Activated naive CD8-positive, alpha-beta T cell treated with anti-CD3 and anti-CD28 coated beads, Interleukin-2, amount 50 U/mL, for 24 hours (primary cell): ENCODE results near the gene SEMA4C.
"Not testable (repeated sequence)": the region's sequence is repeated elsewhere in the genome, so short reads cannot be mapped to it uniquely, and the experiment has no call there.

Experiments
- ATAC-seq: fragments of 150-1000 bp; cut with Tn5 transposase; one replicate; pipeline ENCODE4 v1.10.0; 2021
- DNase-seq: peaks from one replicate; pipeline ENCODE4 v3.0.0; 2021
- H3K27ac Mint-ChIP-seq: one replicate; pipeline ENCODE4 v1.8.0; 2021; ENCODE audit warnings: mild to moderate bottlenecking, mixed read lengths
- H3K27me3 Mint-ChIP-seq: one replicate; pipeline ENCODE4 v1.8.0; 2021; ENCODE audit warnings: mixed read lengths
- H3K36me3 Mint-ChIP-seq: one replicate; pipeline ENCODE4 v1.8.0; 2021; ENCODE audit warnings: low read depth, mixed read lengths
- H3K4me1 Mint-ChIP-seq: one replicate; pipeline ENCODE4 v1.8.0; 2021; ENCODE audit warnings: mixed read lengths
- H3K4me3 Mint-ChIP-seq: one replicate; pipeline ENCODE4 v1.8.0; 2021; ENCODE audit warnings: mild to moderate bottlenecking, moderate library complexity, mixed read lengths
- H3K9me3 Mint-ChIP-seq: one replicate; pipeline ENCODE4 v1.8.0; 2021; ENCODE audit warnings: mixed read lengths

Gene SEMA4C

DNA sequence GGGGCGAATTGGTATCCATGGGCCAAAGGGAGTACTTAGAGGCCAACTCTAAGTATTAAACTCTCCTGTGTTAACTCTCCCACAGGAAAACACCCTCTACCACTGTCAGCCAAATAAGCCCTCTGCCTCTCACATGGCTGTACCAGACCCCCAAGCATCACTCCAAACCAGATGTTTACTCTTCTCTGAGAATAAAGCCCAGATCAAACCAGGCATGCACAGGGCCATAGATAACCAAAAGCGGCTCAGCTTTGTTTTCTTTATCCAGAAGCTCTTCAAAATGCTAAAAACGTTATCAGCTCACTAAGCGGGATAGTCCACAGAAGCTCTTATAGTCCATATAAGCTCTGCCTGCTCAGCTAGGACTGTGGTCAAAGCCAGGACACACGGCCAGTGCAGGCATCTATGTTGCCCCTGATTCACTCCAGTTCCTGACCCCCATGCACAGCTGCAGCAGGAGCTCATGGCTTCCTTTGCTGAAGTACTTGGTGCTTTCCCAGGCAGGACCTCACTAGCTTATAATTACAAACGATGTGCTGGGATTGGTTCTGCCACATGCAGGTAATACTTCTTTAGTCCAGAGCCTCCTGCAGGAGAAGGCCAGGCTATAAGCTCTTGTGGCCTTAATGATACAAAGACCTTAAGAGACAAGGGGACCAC is 21.0 kb upstream of the SEMA4C start:
- no peak overlapping the region for H3K27ac Mint-ChIP-seq
- DNase-seq (no peak), ATAC-seq (no peak)
- H3K27me3 Mint-ChIP-seq: no peaks in the 10 kb centered on the region
- no peaks in the 10 kb centered on the region for H3K36me3 Mint-ChIP-seq
- H3K4me1 Mint-ChIP-seq: peaks cover 23% of the 10 kb centered on the region
- no peak overlapping the region for H3K4me3 Mint-ChIP-seq
- H3K9me3 Mint-ChIP-seq: no peaks in the 10 kb centered on the region

- Mint-ChIP-seq H3K9me3 (no peaks in the 10 kb centered on the region), H3K27ac (no peak overlapping the region), H3K4me3 (no peak overlapping the region), H3K36me3 (no peaks in the 10 kb centered on the region), H3K4me1 (peaks cover 23% of the 10 kb centered on the region), H3K27me3 (no peaks in the 10 kb centered on the region)
- ATAC-seq (no peak), DNase-seq (no peak)
These were observed 20.4 kb upstream of the SEMA4C start for GRCh38 chr2:96890252-96890651.

DNA sequence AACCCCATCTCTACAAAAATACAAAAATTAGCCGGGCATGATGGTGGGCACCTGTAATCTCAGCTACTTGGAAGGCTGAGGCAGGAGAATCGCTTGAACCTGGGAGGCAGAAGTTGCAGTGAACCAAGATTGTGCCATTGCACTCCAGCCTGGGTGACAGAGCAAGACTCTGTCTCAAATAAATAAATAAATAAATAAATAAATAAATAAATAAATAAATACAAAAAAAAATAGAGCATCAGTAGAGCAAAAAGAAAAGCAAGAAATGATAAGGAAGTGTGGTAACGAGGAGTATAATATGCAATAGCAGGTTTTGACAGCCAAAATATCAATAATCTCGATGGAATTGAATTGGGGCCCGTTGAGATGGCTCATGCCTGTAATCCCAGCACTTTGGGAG is 19.6 kb upstream of the SEMA4C start:
- H3K9me3 Mint-ChIP-seq, DNase-seq, H3K4me3 Mint-ChIP-seq, H3K36me3 Mint-ChIP-seq, ATAC-seq, H3K27ac Mint-ChIP-seq, H3K27me3 Mint-ChIP-seq: not testable (repeated sequence)
- H3K4me1 Mint-ChIP-seq: peaks cover 19% of the 10 kb centered on the region

- no peak for DNase-seq
- Mint-ChIP-seq H3K27ac (no peak overlapping the region), H3K36me3 (no peaks in the 10 kb centered on the region), H3K9me3 (no peaks in the 10 kb centered on the region), H3K27me3 (no peaks in the 10 kb centered on the region), H3K4me3 (no peak overlapping the region), H3K4me1 (peaks cover 19% of the 10 kb centered on the region)
- no peak for ATAC-seq
These were observed 18.5 kb upstream of the SEMA4C start for GRCh38 chr2:96888072-96889011.

DNA sequence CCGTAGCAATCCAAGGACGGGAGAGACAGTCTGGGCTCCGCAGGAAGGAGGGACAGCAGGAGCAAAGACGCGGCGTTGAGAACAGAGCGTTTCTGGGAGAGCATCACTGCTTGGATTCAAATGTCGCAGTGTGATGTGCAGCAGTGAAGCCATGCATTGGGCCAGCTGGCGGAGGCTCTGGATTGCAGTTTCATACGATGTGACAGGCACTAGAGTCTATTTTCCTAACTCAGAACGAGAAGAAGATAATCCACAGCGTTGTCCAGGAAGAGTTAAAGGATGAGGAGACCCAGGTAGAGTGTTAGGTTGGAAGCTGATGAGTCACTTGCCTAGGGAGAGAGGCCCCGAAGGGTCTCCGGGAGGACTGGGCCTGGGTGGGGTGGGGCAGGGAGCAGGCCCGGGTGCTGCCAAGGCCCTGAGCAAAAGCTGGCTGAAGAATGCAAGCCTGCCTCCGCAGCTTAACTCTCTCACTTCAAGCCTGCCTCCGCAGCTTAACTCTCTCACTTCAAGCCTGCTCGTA is 17.7 kb upstream of the SEMA4C start:
- DNase-seq (no peak), ATAC-seq (no peak)
- H3K27me3 Mint-ChIP-seq: no peaks in the 10 kb centered on the region
- no peaks in the 10 kb centered on the region for H3K36me3 Mint-ChIP-seq
- peaks cover 18% of the 10 kb centered on the region for H3K4me1 Mint-ChIP-seq
- H3K9me3 Mint-ChIP-seq: no peaks in the 10 kb centered on the region
- no peak overlapping the region for H3K4me3 Mint-ChIP-seq
- no peak overlapping the region for H3K27ac Mint-ChIP-seq

GRCh38 chr2:96885432-96886347 is 15.8 kb upstream of the SEMA4C start:
- Mint-ChIP-seq H3K9me3 (no peaks in the 10 kb centered on the region), H3K4me1 (peaks cover 7% of the 10 kb centered on the region), H3K4me3 (no peak overlapping the region), H3K27ac (no peak overlapping the region), H3K27me3 (no peaks in the 10 kb centered on the region), H3K36me3 (no peaks in the 10 kb centered on the region)
- ATAC-seq: no peak
- no peak for DNase-seq

- DNase-seq: no peak
- Mint-ChIP-seq H3K4me1 (peaks cover 7% of the 10 kb centered on the region), H3K36me3 (no peaks in the 10 kb centered on the region), H3K27me3 (no peaks in the 10 kb centered on the region), H3K27ac (no peak overlapping the region), H3K4me3 (no peak overlapping the region), H3K9me3 (no peaks in the 10 kb centered on the region)
- no peak for ATAC-seq
These were observed 14.6 kb upstream of the SEMA4C start for GRCh38 chr2:96884299-96885094.

GRCh38 chr2:96883306-96883705 is 13.4 kb upstream of the SEMA4C start:
- Mint-ChIP-seq H3K4me1 (peaks cover 7% of the 10 kb centered on the region), H3K4me3 (no peak overlapping the region), H3K9me3 (no peaks in the 10 kb centered on the region)

DNA sequence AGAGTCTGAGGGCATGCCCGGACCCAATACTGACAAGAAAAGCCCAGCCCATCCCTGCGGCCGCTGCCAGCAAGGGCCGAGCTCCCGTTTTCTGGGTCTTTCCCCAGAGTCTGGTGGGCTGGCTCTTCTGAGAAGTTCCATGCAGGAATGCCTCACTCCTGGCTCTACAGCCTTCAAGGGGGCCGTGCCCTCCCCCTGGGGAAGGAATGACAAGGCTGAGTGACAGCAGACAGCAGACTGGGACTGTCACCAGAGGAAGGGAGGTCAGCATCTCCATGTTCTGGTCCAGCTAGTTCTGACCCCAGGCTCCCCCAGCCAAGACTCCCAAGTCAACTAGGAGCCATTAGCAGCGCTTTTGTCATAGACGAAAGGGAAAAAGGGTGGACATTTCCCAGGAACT is 13.0 kb upstream of the SEMA4C start:
- no peak overlapping the region for H3K27ac Mint-ChIP-seq
- no peaks in the 10 kb centered on the region for H3K27me3 Mint-ChIP-seq
- H3K9me3 Mint-ChIP-seq: no peaks in the 10 kb centered on the region
- H3K4me1 Mint-ChIP-seq: peaks cover 5% of the 10 kb centered on the region
- DNase-seq: no peak
- no peak for ATAC-seq
- no peaks in the 10 kb centered on the region for H3K36me3 Mint-ChIP-seq
- H3K4me3 Mint-ChIP-seq: no peak overlapping the region

More at GRCh38 chr2:96883306-96883705, 13.4 kb upstream of the SEMA4C start:
- no peak for DNase-seq
- no peak for ATAC-seq
- Mint-ChIP-seq H3K27me3 (no peaks in the 10 kb centered on the region), H3K27ac (no peak overlapping the region), H3K36me3 (no peaks in the 10 kb centered on the region)

DNA sequence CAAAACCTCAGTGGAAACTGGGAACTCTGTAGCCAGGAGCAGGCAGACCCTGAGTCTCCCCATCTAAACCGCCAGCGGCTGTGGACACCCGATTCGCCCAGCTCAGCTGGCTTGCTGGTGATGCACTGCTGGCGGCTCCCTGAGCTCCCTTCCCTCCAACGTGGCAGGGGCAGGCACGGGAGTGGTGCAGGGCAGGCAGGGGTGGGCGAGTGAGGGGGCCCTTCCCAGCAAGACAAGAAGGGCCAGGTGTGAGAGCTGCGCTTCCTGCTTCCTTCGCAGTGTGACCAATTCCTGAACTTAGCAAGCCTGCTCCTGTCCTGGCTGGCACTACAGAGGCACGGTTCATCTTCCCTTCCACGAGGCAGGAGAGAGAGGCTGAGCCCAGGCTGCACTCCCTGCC is 12.3 kb upstream of the SEMA4C start:
- H3K4me1 Mint-ChIP-seq: peaks cover 1% of the 10 kb centered on the region
- no peaks in the 10 kb centered on the region for H3K27me3 Mint-ChIP-seq
- DNase-seq (no peak), ATAC-seq (no peak)
- no peaks in the 10 kb centered on the region for H3K36me3 Mint-ChIP-seq
- no peak overlapping the region for H3K27ac Mint-ChIP-seq
- no peak overlapping the region for H3K4me3 Mint-ChIP-seq
- H3K9me3 Mint-ChIP-seq: no peaks in the 10 kb centered on the region

GRCh38 chr2:96881349-96882195 is 11.7 kb upstream of the SEMA4C start:
- DNase-seq: no peak
- H3K9me3 Mint-ChIP-seq: no peaks in the 10 kb centered on the region
- peaks cover 3% of the 10 kb centered on the region for H3K4me1 Mint-ChIP-seq
- H3K27ac Mint-ChIP-seq: no peak overlapping the region
- no peaks in the 10 kb centered on the region for H3K27me3 Mint-ChIP-seq
- no peak for ATAC-seq
- H3K4me3 Mint-ChIP-seq: no peak overlapping the region
- no peaks in the 10 kb centered on the region for H3K36me3 Mint-ChIP-seq

- DNase-seq: no peak
- Mint-ChIP-seq H3K27ac (no peak overlapping the region), H3K27me3 (no peaks in the 10 kb centered on the region), H3K4me3 (no peak overlapping the region), H3K4me1 (peaks cover 6% of the 10 kb centered on the region), H3K36me3 (no peaks in the 10 kb centered on the region), H3K9me3 (no peaks in the 10 kb centered on the region)
- ATAC-seq: no peak
These were observed 11.0 kb upstream of the SEMA4C start for GRCh38 chr2:96880891-96881273.

DNA sequence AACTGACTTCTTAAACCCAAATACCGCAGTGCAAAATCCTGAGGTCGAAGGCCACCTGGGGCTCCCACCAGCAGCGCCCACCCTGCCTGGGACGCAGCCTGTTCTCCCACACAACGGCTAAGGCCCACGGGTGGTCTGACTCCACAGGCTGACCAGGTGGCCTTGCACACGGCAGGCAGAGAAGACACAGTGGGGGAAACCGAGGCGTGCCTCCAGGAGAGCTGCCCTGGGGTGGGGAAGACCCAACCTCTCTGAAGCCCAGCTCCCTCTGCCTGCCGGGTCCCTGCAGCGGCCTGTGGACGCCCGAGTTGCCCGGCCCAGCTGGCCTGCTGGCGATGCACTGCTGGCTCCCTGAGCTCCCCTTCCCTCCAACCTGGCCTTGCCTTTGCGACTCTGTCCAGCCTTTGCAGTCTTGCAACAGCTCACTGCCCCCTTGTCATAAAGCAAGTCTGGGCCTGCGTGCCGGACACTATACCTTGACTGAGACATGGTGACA is 9.7 kb upstream of the SEMA4C start:
- no peaks in the 10 kb centered on the region for H3K36me3 Mint-ChIP-seq
- no peak overlapping the region for H3K4me3 Mint-ChIP-seq
- no peaks in the 10 kb centered on the region for H3K9me3 Mint-ChIP-seq
- ATAC-seq (no peak), DNase-seq (no peak)
- peaks cover 14% of the 10 kb centered on the region for H3K4me1 Mint-ChIP-seq
- H3K27ac Mint-ChIP-seq: no peak overlapping the region
- no peaks in the 10 kb centered on the region for H3K27me3 Mint-ChIP-seq
